HCT116 (cell line): ENCODE results near the gene CCDC92. TPM values are rescaled to one million over a fixed set of nuclear protein-coding genes. Genes with fewer than 3 reads are reported as not detected.

Source experiments
- ATAC-seq: fragments of 200-7000 bp; cut with Tn5 transposase; 2 replicates; pipeline ENCODE4 v1.9.1; 2020; ENCODE audit warnings: mild to moderate bottlenecking, moderate library complexity
- BruUV-seq: library from RNA; stranded (reverse); fragments of 400-500 nt; replicated peaks from 2 replicates; lab custom pipeline; 2021; lab: Mats Ljungman, UMichigan
- CTCF ChIA-PET: fragments of 300-600 bp; sonication (Branson Sonifier 250); formaldehyde crosslinking; loops from one replicate; lab custom pipeline; 2021; ENCODE audit warnings: antibody characterized with exemption; lab: Charles Lee
- POLR2A ChIA-PET: fragments of 300-600, 350-600 bp; sonication (Branson Sonifier 250); formaldehyde crosslinking; loops from one replicate; lab custom pipeline; 2021; ENCODE audit warnings: antibody characterized with exemption; lab: Charles Lee
- RAD21 ChIA-PET, 2 experiments: fragments of 300-600 bp; sonication (Branson Sonifier 250); formaldehyde crosslinking; loops; one replicate each; lab custom pipeline; 2023; ENCODE audit warnings: low total read pairs in 2 of 2; ENCODE audit not compliant: uncharacterized antibody in 2 of 2, unreplicated experiment in 2 of 2, low non-redundant PET in 1 of 2; lab: Charles Lee
- DNase-seq: peaks from one replicate; pipeline ENCODE4 v3.0.0-alpha.2; 2010; ENCODE audit warnings: low read depth, low spot score
- H2AFZ ChIP-seq: fragments of 200-600 bp; shearing (Covaris generic), sonication (generic); 2 replicates; pipeline ENCODE4 v1.6.1; 2017; ENCODE audit warnings: low read depth, mixed run types, mixed read lengths, antibody characterized with exemption, low read length; ENCODE audit not compliant: poor library complexity, severe bottlenecking
- H3K27ac ChIP-seq: 2 replicates; pipeline ENCODE4 v1.5.1; 2012; ENCODE audit warnings: low read depth, low read length
- H3K27me3 ChIP-seq: fragments of 200-600 bp; sonication (generic); 2 replicates; pipeline ENCODE4 v1.6.1; 2016; ENCODE audit warnings: mixed run types, low read length, mixed read lengths; ENCODE audit not compliant: insufficient read depth
- H3K36me3 ChIP-seq, 2 experiments: fragments of 200-500 bp in 1 of 2; fragments of 200-600 bp in 1 of 2; sonication (Bioruptor generic) in 1 of 2; sonication (generic) in 1 of 2; 2 replicates each; pipeline versions ENCODE4 v1.5.1 to v1.6.1; 2014 to 2016; ENCODE audit warnings: low read length in 2 of 2, inconsistent platforms in 1 of 2, mixed read lengths in 1 of 2, mixed run types in 1 of 2; ENCODE audit not compliant: insufficient read depth in 2 of 2, control insufficient read depth in 1 of 2
- H3K4me1 ChIP-seq, 2 experiments: fragments of 200-600 bp in 1 of 2; sonication (generic) in 1 of 2; 2 replicates each; pipeline versions ENCODE4 v1.5.1 to v1.6.1; 2012 to 2017; ENCODE audit warnings: low read length in 2 of 2, inconsistent platforms in 1 of 2, mild to moderate bottlenecking in 1 of 2, mixed read lengths in 1 of 2, mixed run types in 1 of 2, moderate library complexity in 1 of 2; ENCODE audit not compliant: insufficient read depth in 2 of 2, control insufficient read depth in 1 of 2
- H3K4me2 ChIP-seq: fragments of 200-600 bp; sonication (generic); 2 replicates; pipeline ENCODE4 v1.6.1; 2017; ENCODE audit warnings: mixed run types, low read length, mixed read lengths
- H3K4me3 ChIP-seq, 2 experiments: fragments of 200-600 bp in 1 of 2; sonication (generic) in 1 of 2; replicated peaks in 1 of 2; 2 replicates each; pipeline ENCODE4 v1.5.1; 2011 to 2016; ENCODE audit warnings: low read length in 2 of 2, control low read depth in 1 of 2, low read depth in 1 of 2, mild to moderate bottlenecking in 1 of 2, mixed read lengths in 1 of 2, mixed run types in 1 of 2
- H3K79me2 ChIP-seq: fragments of 200-600 bp; sonication (generic); 2 replicates; pipeline ENCODE4 v1.6.1; 2017; ENCODE audit warnings: mild to moderate bottlenecking, mixed run types, low read length, moderate library complexity, mixed read lengths; ENCODE audit not compliant: insufficient read depth
- H3K9ac ChIP-seq: fragments of 200-600 bp; sonication (generic); 2 replicates; pipeline ENCODE4 v1.6.1; 2016; ENCODE audit warnings: low read length, mixed read lengths
- H3K9me2 ChIP-seq: fragments of 200-600 bp; sonication (generic), shearing (Covaris generic); 2 replicates; pipeline ENCODE4 v1.6.1; 2017; ENCODE audit warnings: mixed run types, mild to moderate bottlenecking, moderate library complexity; ENCODE audit not compliant: insufficient read depth
- H3K9me3 ChIP-seq, 2 experiments: fragments of 200-500 bp in 1 of 2; fragments of 200-600 bp in 1 of 2; sonication (Bioruptor generic) in 1 of 2; sonication (generic) in 1 of 2; 2 replicates each; pipeline ENCODE4 v1.6.1; 2014 to 2017; ENCODE audit warnings: low read length in 2 of 2, mixed read lengths in 2 of 2, inconsistent platforms in 1 of 2, low read depth in 1 of 2, mild to moderate bottlenecking in 1 of 2, mixed run types in 1 of 2, moderate library complexity in 1 of 2; ENCODE audit not compliant: control insufficient read depth in 1 of 2, insufficient read depth in 1 of 2
- H4K20me1 ChIP-seq: fragments of 200-600 bp; sonication (generic), shearing (Covaris generic); 2 replicates; pipeline ENCODE4 v1.6.1; 2017; ENCODE audit warnings: mixed run types, mild to moderate bottlenecking, moderate library complexity; ENCODE audit not compliant: insufficient read depth
- ATF3 ChIP-seq: IDR thresholded peaks from 2 replicates; pipeline ENCODE4 v1.6.1; 2012
- CTCF ChIP-seq, 3 experiments: fragments of 200-600 bp in 1 of 3; sonication (generic) in 1 of 3; IDR thresholded peaks in 2 of 3; conservative IDR thresholded peaks in 1 of 3; 2 replicates each; pipeline ENCODE4 v1.5.1; 2012 to 2017; ENCODE audit warnings: low read depth in 2 of 3, low read length in 2 of 3, antibody characterized with exemption in 1 of 3, borderline replicate concordance in 1 of 3, control low read depth in 1 of 3, mild to moderate bottlenecking in 1 of 3, mixed read lengths in 1 of 3, mixed run types in 1 of 3, moderate library complexity in 1 of 3; ENCODE audit not compliant: insufficient read depth in 1 of 3
- POLR2A ChIP-seq: IDR thresholded peaks from 2 replicates; pipeline ENCODE4 v1.7.0; 2011; ENCODE audit warnings: borderline replicate concordance; ENCODE audit not compliant: insufficient read depth, insufficient read length; ENCODE audit errors: extremely low read depth
- SIN3A ChIP-seq: IDR thresholded peaks from 2 replicates; pipeline ENCODE4 v1.6.1; 2012; ENCODE audit warnings: low read depth
- TCF7L2 ChIP-seq: IDR thresholded peaks from 2 replicates; pipeline ENCODE4 v1.7.0; 2011; ENCODE audit warnings: borderline replicate concordance, inconsistent platforms; ENCODE audit not compliant: insufficient read depth, insufficient read length; ENCODE audit errors: extremely low read depth
- ZBTB33 ChIP-seq: IDR thresholded peaks from 2 replicates; pipeline ENCODE4 v1.6.1; 2011; ENCODE audit warnings: mild to moderate bottlenecking, low read length, moderate library complexity; ENCODE audit not compliant: insufficient replicate concordance; ENCODE audit errors: extremely low read depth
- intact Hi-C: fragments of 100-400 bp; cut with micrococcal nuclease; formaldehyde crosslinking; loops from 2 replicates; pipeline ENCODE4 v1.10.0; 2022
- total RNA-seq: library from RNA; stranded (reverse); gene quantifications from one replicate; pipeline ENCODE4 v1.2.1, GENCODE V29; 2021; ENCODE audit not compliant: unreplicated experiment

The CCDC92 gene
- total RNA-seq, 1 experiment from 2014 or later: 9.7 TPM

GRCh38 chr12:123950476-123951349 lies 21.9 kb downstream of the CCDC92 start:
- Histone ChIP-seq H3K4me2 (no peak overlapping the region), H3K9me2 (no peaks in the 10 kb centered on the region)
- intact Hi-C loops: no loop called here
- TF ChIP-seq CTCF (IDR thresholded peaks at IDR 0.05 in 2 of 3, conservative IDR thresholded peaks at IDR 0.05 in 1 of 3; ENCODE audit: borderline replicate concordance in 1 of 3, insufficient read depth in 1 of 3, low read depth in 2 of 3, low read length in 2 of 3) (no peak), SIN3A (no peak), ATF3 (no peak), TCF7L2 (no peak), ZBTB33 (no peak), POLR2A (no peak)
- TF ChIP-seq, all 23 proteins: peak for 0
- no TSS peak for BruUV-seq
- H4K20me1 ChIP-seq: no peaks in the 10 kb centered on the region
- CTCF ChIA-PET: no interaction called here
- H3K4me3 ChIP-seq: no peak overlapping the region
- H3K4me1 ChIP-seq: no peaks in the 10 kb centered on the region
- no peak overlapping the region for H3K9ac ChIP-seq
- H2AFZ ChIP-seq: no peak overlapping the region
- no peaks in the 10 kb centered on the region for H3K9me3 ChIP-seq
- RAD21 ChIA-PET: no interaction called here
- DNase-seq (no peak), ATAC-seq (no peak)
- no peak overlapping the region for H3K27ac ChIP-seq
- no peaks in the 10 kb centered on the region for H3K79me2 ChIP-seq
- POLR2A ChIA-PET: no interaction called here
- no peaks in the 10 kb centered on the region for H3K36me3 ChIP-seq
- H3K27me3 ChIP-seq: no peaks in the 10 kb centered on the region
